HepG2 (cell line): ENCODE data around the gene ISOC2. TPM values are rescaled to one million over a fixed set of nuclear protein-coding genes. Genes with fewer than 3 reads are reported as not detected.
A peak's percentile ranks its signal among the peaks of the same experiment; 100 is the strongest.

Experiments used
- CREB1 ChIP-seq, 2 experiments: fragments of 450-650 bp in 1 of 2; IDR thresholded peaks; 2 replicates each; pipeline ENCODE4 v1.6.1; 2016 to 2017; ENCODE audit warnings: control low read depth in 1 of 2, mild to moderate bottlenecking in 1 of 2, missing compliant biosample characterization in 1 of 2, missing genetic modification characterization in 1 of 2
- ETV5 ChIP-seq: IDR thresholded peaks from 2 replicates; pipeline ENCODE4 v1.6.1; 2018; ENCODE audit warnings: missing biosample characterization, missing genetic modification reagents, inconsistent platforms, borderline replicate concordance
- HMG20B ChIP-seq: conservative IDR thresholded peaks from 2 replicates; pipeline ENCODE4 v1.6.1; 2016; ENCODE audit warnings: missing genetic modification reagents, missing compliant biosample characterization
- HNRNPUL1 ChIP-seq: fragments of 200-400 bp; formaldehyde crosslinking; IDR thresholded peaks from 2 replicates; pipeline ENCODE4 v1.6.1; 2017; ENCODE audit warnings: low read depth, mild to moderate bottlenecking, low read length, moderate library complexity
- KMT2A ChIP-seq: sonication (generic); formaldehyde crosslinking; IDR thresholded peaks from 2 replicates; pipeline ENCODE4 v1.4.0; 2020; ENCODE audit warnings: missing genetic modification reagents
- NAIF1 ChIP-seq: sonication (generic); formaldehyde crosslinking; IDR thresholded peaks from 2 replicates; pipeline ENCODE4 v1.5.0; 2020; ENCODE audit warnings: mild to moderate bottlenecking, missing genetic modification reagents, borderline replicate concordance
- PRPF4 ChIP-seq: fragments of 200-400 bp; formaldehyde crosslinking; IDR thresholded peaks from 2 replicates; pipeline ENCODE4 v1.6.1; 2016; ENCODE audit warnings: low read length, low read depth; ENCODE audit not compliant: poor library complexity, severe bottlenecking
- RNF2 ChIP-seq: fragments of 450-650 bp; conservative IDR thresholded peaks from 2 replicates; pipeline ENCODE4 v1.6.1; 2016; ENCODE audit warnings: low read depth
- ZNF180 ChIP-seq: sonication (generic); formaldehyde crosslinking; IDR thresholded peaks from 2 replicates; pipeline ENCODE4 v1.4.0; 2020; ENCODE audit warnings: low read depth, missing genetic modification reagents, borderline replicate concordance
- ZNF275 ChIP-seq: sonication (generic); formaldehyde crosslinking; IDR thresholded peaks from 2 replicates; pipeline ENCODE4 v1.8.0; 2022; ENCODE audit warnings: missing genetic modification reagents, mild to moderate bottlenecking, inconsistent platforms, borderline replicate concordance
- ZNF562 ChIP-seq: sonication (generic); formaldehyde crosslinking; IDR thresholded peaks from 2 replicates; pipeline ENCODE4 v1.8.0; 2022; ENCODE audit warnings: missing genetic modification reagents, borderline replicate concordance
- ZNF616 ChIP-seq: sonication (generic); formaldehyde crosslinking; IDR thresholded peaks from 2 replicates; pipeline ENCODE4 v1.5.0; 2020; ENCODE audit warnings: low read depth, mild to moderate bottlenecking, missing genetic modification reagents
- polyA plus RNA-seq, 8 experiments: library from polyadenylated mRNA; depleted of rRNA in 3 of 8; stranded (reverse) in 7 of 8; unstranded in 1 of 8; fragments of >200 nt; fragmentation: Illumina TruSeq in 4 of 8; extraction: Trizol in 4 of 8; gene quantifications; 2 replicates each; pipeline versions ENCODE4 v1.2.1 to v1.2.3, GENCODE V29; 2011 to 2016; ENCODE audit warnings: low read depth in 4 of 8, missing spikeins in 1 of 8, mixed read lengths in 1 of 8; ENCODE audit not compliant: insufficient read depth in 1 of 8
- total RNA-seq, 5 experiments: library from RNA; depleted of rRNA; stranded (reverse); fragments of >200 nt; fragmentation: Illumina TruSeq; extraction: Trizol; gene quantifications; 2 replicates each; pipeline ENCODE4 v1.2.3, GENCODE V29; 2016; ENCODE audit warnings: low read depth in 1 of 5
- TF ChIP-seq, protein P1 (sequence below), 2 experiments: IDR thresholded peaks; 2 replicates each; pipeline ENCODE4 v1.6.1; 2011 to 2012; ENCODE audit warnings: low read length in 2 of 2, borderline replicate concordance in 1 of 2, low read depth in 1 of 2, mild to moderate bottlenecking in 1 of 2, moderate library complexity in 1 of 2
- TF ChIP-seq, protein P2 (sequence below): sonication (generic); formaldehyde crosslinking; IDR thresholded peaks from 2 replicates; pipeline ENCODE4 v1.8.0; 2022; ENCODE audit warnings: missing genetic modification reagents, mild to moderate bottlenecking, moderate library complexity, borderline replicate concordance
- TF ChIP-seq, protein P3 (sequence below): sonication (generic); formaldehyde crosslinking; IDR thresholded peaks from 2 replicates; pipeline ENCODE4 v1.5.1; 2020; ENCODE audit warnings: missing genetic modification reagents, mild to moderate bottlenecking, borderline replicate concordance
- TF ChIP-seq, protein P4 (sequence below): sonication (generic); formaldehyde crosslinking; IDR thresholded peaks from 2 replicates; pipeline ENCODE4 v1.5.0; 2020; ENCODE audit warnings: missing genetic modification reagents, mild to moderate bottlenecking, borderline replicate concordance

ISOC2 gene
- total and polyA plus RNA-seq, 2 of the 13 experiments (the other 11 are each of a cell fraction or from before 2014, with no cell fraction given) = 76.8 to 105 TPM

GRCh38 chr19:55461259-55461973, at the start of gene ISOC2 (continued):
- TF ChIP-seq NAIF1 (CRISPR knock-in tag) (no peak), HNRNPUL1 (peak; percentile 95), ZNF562 (CRISPR knock-in tag) (no peak), RNF2 (peak; percentile 83; the same call in 1 of the 2 replicates), ZNF616 (0 out of 2 replicates have a peak, but pooled peaks have one; percentile 44), KMT2A (CRISPR knock-in tag) (no peak), HMG20B (CRISPR knock-in tag) (no peak), ETV5 (CRISPR knock-in tag) (peak; percentile 78; the same call in 1 of the 2 replicates), ZNF180 (CRISPR knock-in tag) (no peak), ZNF275 (CRISPR knock-in tag) (no peak; the same call in 1 of the 2 replicates), PRPF4 (no peak), CREB1 (IDR thresholded peaks at IDR 0.05) (peak; percentile 87), CREB1 (CRISPR knock-in tag; IDR thresholded peaks at IDR 0.05) (peak; percentile 88)
- TF ChIP-seq, protein P1, sequence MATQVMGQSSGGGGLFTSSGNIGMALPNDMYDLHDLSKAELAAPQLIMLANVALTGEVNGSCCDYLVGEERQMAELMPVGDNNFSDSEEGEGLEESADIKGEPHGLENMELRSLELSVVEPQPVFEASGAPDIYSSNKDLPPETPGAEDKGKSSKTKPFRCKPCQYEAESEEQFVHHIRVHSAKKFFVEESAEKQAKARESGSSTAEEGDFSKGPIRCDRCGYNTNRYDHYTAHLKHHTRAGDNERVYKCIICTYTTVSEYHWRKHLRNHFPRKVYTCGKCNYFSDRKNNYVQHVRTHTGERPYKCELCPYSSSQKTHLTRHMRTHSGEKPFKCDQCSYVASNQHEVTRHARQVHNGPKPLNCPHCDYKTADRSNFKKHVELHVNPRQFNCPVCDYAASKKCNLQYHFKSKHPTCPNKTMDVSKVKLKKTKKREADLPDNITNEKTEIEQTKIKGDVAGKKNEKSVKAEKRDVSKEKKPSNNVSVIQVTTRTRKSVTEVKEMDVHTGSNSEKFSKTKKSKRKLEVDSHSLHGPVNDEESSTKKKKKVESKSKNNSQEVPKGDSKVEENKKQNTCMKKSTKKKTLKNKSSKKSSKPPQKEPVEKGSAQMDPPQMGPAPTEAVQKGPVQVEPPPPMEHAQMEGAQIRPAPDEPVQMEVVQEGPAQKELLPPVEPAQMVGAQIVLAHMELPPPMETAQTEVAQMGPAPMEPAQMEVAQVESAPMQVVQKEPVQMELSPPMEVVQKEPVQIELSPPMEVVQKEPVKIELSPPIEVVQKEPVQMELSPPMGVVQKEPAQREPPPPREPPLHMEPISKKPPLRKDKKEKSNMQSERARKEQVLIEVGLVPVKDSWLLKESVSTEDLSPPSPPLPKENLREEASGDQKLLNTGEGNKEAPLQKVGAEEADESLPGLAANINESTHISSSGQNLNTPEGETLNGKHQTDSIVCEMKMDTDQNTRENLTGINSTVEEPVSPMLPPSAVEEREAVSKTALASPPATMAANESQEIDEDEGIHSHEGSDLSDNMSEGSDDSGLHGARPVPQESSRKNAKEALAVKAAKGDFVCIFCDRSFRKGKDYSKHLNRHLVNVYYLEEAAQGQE (IDR thresholded peaks at IDR 0.05; ENCODE audit: borderline replicate concordance in 1 of 2, low read depth in 1 of 2, low read length in 2 of 2) = no peak
- TF ChIP-seq, protein P2, sequence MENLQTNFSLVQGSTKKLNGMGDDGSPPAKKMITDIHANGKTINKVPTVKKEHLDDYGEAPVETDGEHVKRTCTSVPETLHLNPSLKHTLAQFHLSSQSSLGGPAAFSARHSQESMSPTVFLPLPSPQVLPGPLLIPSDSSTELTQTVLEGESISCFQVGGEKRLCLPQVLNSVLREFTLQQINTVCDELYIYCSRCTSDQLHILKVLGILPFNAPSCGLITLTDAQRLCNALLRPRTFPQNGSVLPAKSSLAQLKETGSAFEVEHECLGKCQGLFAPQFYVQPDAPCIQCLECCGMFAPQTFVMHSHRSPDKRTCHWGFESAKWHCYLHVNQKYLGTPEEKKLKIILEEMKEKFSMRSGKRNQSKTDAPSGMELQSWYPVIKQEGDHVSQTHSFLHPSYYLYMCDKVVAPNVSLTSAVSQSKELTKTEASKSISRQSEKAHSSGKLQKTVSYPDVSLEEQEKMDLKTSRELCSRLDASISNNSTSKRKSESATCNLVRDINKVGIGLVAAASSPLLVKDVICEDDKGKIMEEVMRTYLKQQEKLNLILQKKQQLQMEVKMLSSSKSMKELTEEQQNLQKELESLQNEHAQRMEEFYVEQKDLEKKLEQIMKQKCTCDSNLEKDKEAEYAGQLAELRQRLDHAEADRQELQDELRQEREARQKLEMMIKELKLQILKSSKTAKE (CRISPR knock-in tag) = no peak
- TF ChIP-seq, protein P3, sequence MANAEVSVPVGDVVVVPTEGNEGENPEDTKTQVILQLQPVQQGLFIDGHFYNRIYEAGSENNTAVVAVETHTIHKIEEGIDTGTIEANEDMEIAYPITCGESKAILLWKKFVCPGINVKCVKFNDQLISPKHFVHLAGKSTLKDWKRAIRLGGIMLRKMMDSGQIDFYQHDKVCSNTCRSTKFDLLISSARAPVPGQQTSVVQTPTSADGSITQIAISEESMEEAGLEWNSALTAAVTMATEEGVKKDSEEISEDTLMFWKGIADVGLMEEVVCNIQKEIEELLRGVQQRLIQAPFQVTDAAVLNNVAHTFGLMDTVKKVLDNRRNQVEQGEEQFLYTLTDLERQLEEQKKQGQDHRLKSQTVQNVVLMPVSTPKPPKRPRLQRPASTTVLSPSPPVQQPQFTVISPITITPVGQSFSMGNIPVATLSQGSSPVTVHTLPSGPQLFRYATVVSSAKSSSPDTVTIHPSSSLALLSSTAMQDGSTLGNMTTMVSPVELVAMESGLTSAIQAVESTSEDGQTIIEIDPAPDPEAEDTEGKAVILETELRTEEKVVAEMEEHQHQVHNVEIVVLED (CRISPR knock-in tag) = peak; percentile 67; the same call in 1 of the 2 replicates
- TF ChIP-seq, protein P4, sequence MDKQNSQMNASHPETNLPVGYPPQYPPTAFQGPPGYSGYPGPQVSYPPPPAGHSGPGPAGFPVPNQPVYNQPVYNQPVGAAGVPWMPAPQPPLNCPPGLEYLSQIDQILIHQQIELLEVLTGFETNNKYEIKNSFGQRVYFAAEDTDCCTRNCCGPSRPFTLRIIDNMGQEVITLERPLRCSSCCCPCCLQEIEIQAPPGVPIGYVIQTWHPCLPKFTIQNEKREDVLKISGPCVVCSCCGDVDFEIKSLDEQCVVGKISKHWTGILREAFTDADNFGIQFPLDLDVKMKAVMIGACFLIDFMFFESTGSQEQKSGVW = no peak
